ENCODE data around the gene RGMB.

Gene RGMB

GRCh38 chr5:98768160-98768959 lies 5.1 kb upstream of the RGMB start:
- peak; percentile 12 to 33 for DNase-seq

DNA sequence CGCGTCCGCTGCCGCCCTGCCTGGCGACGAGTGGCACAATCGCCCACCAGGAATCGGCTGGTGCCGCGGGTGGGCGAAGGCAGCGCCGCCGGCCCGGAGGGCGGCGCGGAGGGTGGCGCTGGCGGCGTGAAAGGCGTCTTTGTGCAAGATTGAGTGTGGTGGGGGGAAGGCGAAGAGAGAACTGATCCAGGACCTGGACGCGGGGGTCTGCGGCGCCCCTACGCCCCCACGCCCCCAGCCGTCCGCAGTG lies 4.6 kb upstream of the RGMB start:
- DNase-seq = no peak

DNA sequence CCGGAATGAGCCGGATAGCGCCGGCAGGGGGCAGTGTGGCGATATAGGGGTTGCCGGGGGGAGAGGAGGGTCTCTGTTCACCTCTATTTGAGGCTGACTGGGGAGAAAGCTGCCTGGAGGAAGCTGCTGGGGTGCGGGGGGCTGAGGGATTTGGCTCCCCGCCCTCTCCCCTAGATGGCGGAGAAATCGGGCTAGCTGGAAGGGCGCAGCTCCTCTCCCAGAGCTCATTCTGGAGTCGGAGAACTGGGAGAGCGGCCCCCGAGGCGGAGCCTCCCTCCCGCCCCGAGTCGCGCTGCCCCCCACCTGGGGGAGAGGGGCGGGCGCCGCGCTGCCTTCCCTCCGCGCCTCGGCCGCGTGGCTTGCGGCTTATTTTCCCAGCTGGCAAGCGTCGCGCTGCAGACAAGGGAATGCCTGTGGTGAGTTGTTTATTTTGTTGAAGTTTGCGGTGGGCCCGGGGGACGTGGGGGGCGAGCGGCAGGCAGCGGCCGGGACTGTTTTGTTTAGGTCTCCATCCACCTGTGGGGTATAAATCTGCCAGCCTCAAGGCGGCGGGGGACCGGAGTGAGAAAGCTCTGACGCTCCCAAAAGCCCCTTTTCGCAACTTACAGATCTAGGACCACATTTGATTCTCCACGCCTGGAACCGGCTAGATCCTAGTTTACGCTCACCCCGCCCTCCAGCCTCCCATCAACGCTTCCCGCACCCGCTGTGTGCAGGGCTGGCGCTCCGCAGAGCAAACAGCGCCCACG lies 4.1 kb upstream of the RGMB start:
- no peak for DNase-seq

GRCh38 chr5:98769959-98770208 lies 3.6 kb upstream of the RGMB start:
- peak in 1 of 2 donors; percentile 4 for DNase-seq

DNA sequence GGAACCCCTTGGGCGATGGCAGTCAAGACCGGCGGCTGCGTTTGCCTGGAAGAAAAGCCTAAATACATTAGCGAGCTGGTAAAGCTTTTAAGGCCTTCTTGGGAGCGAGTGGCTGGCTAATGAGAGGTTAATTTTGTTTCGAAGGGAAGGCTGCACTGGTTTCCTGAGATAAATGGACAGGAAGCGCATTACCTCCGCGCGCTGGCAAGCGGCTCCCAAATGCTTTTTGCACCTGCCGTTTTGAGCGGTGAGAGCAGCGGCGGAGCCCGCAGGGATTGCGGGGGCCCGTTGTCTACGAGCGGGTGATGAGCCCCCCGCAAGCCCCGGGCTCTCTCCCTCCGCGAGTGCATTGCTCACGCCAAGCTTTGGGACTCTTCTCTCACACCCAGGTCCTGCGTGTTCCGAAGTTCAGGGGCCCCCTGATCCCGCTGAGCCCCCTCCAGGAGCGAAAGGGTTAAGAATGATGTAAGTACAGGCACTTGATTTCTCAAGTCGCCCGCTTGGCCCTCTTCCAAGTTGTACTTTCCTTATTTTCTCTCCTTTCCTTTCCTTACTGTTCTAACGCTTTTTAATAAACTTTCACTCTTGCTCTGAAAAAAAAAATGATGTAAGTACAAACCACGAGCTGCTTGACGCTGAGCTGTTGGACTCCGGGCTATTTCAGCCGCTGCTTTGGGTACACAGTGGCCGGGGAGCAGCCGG lies 3.1 kb upstream of the RGMB start:
- DNase-seq = peak; percentile 23 to 30

DNA sequence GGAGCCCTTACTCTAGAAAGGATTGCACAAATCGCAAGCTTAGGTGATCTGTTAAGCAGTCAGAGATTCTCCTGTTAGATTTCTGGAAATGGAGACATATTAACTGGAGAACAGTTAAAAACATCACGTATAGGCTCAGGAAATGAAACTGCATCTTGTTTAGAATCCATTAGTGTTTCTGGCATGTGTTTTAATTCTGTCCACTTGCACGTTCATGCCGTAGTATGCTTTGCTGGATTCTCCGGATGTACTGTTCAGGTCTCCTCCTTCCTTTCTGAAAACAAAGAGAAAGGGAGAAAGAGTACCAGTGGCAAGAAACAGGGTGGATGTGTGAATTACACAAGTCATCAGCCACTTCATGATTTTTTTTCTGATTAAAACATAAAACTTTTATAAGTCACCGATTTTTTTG lies 2.5 kb upstream of the RGMB start:
- no peak for DNase-seq

DNA sequence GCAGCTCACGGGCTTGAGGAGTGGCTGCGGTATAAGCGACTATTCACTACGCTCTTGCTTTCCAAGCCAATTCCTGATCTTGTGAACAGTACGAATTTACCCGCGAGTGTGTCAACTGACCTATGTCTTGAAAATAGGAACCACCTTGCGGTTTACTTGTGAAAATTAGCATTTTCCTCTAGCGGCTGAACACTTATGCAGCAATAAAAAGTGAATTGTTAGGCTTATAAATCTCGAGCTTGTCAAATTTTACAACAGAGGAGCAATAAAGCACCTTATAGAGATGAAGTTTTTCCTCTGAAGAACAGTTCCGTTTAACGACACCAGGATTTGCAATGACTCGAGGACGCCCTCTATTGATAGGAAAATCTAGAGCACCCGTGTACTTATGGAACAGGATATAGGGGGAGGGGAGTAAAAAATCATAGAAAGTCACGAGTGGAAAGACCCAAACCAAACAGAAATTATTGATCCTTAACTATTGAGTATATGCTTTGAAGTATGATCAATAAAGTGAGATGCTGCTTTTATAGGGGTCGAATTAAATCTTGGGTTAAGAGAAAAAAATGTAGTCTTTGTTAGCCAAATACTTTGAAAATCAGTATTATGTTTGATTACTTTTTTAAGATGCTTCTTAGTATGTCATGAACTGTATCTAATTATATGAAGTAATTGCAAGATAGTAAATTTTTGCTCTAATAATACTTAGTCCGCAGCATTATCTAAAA lies 1.9 kb upstream of the RGMB start:
- DNase-seq = peak; percentile 78 to 79

DNA sequence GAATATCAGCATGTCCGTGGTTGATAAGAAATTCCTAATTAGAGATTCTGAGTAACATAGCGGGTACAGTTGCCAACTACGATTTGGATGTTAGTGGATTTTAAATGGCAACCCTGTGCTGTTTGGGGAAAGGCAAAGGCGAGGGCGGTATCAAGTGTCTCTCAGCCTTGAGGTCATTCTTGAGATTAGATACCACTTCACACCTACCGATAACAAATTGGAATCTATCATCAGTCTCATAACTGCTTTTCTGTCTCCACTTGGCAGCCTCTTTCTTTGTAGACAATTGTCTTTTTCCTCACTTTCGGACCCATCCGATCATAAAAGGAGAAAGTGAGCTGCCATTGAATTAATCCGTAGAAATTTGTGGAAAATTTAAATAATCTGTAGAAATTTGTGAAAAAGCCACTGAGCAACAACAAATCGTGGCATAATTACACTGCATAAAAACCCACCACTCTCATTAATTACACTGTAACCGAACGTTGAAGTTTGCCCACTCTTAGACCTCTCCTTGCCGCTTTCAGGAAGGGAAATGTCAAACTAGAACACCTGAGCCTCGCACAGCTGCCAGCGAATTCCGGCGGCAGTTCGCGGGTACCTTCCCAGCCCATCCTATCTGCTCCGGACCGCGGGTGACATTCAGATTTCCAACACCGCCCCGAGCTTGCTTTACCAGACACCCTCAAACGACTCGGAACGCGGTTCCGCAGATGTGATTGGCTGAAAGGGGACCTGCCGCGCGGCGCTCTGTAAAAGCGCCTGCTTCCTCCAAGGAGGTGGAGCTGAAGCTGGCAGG lies 849 bp upstream of the RGMB start:
- DNase-seq = peak in 1 of 2 donors; percentile 6

DNA sequence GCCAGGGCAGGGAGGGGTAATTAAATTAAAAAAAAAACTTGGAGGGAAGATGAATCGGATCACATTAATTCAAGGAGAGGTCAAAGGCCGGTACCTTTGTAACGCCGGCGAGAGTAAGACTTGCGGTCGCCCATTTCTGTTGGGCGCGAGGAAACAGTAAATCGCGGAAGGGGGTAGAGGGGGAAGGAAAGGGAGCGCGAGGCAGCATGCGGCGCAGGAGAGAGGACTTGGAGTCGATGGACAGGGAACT lies 324 bp upstream of the RGMB start:
- DNase-seq = no peak

GRCh38 chr5:98774192-98775033 lies 950 bp downstream of the RGMB start:
- no peak for DNase-seq

DNA sequence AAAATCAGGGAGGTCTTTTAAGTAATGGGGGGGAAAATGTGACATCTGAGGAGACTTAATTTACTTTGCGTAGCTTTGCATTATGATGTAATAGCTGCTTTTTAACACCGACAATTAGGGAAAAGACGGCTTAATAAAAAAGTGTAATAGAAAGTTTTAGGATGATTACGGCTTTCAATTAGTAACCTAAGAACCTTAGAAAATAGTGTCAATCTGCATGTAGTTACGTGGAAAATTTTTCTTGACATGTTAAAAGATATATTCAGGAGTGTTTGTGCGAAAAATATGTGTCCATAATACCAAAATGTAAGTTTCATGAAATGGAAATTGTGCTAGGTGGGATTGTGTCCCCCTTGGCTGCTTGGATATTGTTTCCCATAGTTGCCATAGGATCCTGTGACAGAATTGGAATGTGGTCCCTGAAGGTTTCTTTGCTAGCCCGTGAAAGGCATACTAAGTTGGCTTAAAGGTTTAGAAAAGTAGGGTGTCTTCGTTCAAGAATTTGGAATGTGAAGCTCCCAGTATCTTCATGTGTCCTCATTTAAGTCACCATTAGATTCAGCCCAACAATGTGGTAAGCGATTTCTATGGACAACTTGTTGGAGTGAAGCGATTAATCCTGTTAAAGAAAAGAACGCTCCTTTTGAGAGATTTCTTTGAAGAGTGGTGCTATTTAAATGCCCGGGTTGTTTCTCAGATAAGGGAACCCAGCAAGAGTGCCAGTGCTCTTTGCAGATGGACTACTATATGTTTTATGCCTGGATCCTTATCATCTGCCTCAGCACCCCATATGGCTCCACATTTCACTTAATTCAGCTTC lies 2.0 kb downstream of the RGMB start:
- no peak for DNase-seq

DNA sequence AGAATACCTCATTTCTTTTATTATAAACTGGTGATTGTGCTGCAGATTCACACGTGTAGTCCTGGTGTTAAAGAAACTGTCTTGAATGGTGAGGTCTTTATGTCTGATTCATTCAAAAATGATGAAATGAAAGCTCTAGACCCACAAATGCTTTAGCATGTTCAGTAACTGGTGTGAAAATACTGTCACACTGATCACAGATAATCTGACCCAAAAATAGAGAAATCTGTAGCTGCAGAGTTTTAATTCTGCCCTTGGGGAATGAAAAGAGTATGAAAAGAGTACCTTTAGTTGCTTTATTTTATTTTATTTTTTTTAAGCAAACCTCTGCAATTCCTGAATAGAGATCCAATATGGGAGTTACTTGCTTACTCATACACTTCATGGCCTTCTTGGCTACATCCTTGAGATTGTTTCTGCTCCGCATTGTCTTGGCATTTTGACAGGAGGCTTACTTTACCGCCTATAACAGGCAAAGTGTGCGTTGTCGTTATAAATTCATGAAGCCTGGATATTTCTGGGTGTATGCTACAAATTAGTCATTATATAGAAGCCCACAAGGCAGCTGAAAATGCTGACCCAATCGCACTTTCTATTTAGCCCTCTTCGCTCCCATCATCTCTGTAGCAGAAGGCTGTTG lies 2.7 kb downstream of the RGMB start:
- no peak for DNase-seq

GRCh38 chr5:98777295-98777694 lies 3.8 kb downstream of the RGMB start:
- DNase-seq = no peak

DNA sequence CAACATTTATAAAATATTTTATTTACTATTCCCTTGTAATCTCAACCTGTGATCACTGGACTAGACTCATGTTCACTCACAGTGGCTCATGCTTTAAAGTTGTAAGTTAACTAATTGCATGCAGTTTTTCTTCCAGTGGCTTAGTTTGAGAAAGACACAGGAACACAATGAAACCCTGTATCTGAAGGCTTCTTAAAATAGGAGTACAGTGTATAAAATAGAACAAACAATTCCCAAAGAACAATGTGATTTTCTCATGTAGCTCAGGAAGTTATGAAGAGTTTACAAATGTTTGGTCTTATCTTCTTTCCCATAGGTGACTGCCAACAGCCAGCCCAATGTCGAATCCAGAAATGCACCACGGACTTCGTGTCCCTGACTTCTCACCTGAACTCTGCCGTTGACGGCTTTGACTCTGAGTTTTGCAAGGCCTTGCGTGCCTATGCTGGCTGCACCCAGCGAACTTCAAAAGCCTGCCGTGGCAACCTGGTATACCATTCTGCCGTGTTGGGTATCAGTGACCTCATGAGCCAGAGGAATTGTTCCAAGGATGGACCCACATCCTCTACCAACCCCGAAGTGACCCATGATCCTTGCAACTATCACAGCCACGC lies 5.9 kb downstream of the RGMB start:
- DNase-seq = no peak

GRCh38 chr5:98780390-98780789 lies 6.9 kb downstream of the RGMB start:
- no peak for DNase-seq

DNA sequence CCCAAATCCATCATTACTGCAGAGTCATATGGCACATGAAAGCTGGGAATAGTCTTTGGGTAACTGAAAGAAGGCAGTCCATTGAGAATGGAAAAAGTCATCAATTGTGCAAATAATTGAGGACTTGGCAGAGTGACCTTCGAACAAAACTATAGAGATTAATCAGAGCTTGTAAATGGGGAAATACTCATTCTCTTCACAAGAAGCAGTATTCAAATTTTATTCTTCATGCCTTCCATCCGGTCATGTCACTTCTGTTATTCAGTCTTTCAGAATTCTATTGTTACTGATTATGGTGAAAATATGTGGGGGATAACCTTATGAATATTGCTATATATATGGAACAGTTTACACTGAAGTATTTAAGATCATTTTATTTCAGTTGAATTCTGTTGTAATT lies 8.1 kb downstream of the RGMB start:
- DNase-seq = no peak

GRCh38 chr5:98781964-98782363 lies 8.5 kb downstream of the RGMB start:
- no peak for DNase-seq

- DNase-seq = no peak
Observed at GRCh38 chr5:98783051-98783649, 9.7 kb downstream of the RGMB start.

DNA sequence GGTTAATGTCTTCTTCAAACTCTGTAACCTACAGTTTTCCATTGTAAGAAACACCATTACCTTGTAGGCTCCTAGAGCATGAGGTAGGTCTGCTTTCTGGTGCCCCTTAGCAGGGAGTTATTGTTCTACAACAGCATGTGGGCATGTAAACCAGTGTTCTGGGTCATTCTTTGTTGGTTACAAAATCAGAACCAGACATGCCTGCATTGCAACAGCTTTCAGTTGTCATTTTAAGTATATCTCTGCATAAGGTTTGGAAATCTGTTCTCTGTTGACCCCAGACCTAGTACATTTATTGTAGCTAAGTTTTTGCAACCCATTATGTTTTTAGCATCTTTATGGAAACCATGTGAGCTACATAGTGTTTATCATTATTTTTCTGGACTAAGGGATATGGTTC lies 10.9 kb downstream of the RGMB start:
- no peak for DNase-seq

DNA sequence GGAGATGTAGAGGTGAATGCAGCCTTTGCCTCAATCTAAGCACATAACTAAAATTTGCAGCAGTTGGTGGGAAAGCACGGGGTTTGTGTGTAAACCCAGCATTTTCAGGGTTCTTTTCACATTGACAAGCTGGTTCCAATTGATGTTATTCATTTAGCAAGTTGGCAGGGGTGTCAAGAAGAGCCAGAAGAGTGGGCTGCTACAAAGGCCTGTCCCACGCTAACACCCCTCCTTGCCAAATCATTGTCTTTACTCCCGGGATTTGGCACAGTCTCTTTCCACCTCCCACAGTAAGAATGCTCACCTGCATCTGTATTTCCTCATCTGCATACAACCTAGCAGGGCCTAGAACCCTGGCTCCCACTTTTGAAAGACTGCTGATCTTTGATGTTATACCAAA lies 11.8 kb downstream of the RGMB start:
- no peak for DNase-seq

Measured in inflammatory macrophage (primary cell).